SIG-M5 (cell line): ENCODE data around the gene SPIN4.
"Not testable (repeated sequence)": the region's sequence is repeated elsewhere in the genome, so short reads cannot be mapped to it uniquely, and the experiment has no call there.

Source experiments
- DNase-seq: peaks from one replicate; lab custom pipeline; 2025; lab: John Stamatoyannopoulos, UW

SPIN4 gene

DNA sequence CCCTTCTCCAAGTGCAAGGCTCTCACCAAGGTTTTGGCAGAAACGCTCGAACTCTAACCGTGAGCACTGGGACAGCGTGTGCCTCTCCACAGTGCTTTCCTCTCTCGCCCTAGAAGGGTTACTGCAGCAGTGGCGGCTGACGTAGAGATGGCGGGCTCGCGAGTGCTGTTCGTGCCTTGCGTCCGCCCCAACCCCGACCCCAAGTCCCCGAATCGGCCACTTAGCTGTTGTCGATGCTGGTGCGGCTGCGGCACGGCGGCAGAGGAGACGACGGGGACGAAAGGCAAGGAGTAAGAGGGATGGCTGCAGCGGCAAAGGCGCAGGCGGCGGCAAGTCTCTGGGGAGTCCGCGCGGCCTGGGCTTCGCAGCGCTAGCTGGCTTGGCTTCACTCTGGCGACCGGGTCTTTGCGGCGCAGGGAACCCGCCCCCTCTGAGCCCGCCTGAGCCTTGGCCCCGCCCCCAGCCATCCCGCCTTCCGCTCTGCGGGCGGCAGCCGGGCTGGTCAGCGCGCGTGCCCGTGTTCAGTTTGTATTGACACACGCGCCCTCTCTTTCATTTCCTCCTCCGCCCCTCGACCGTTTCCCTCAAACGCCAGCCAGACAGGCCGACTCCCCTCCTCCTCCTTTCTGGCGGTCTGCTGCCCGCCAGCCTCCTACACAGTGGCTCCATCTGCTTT is at the start of gene SPIN4:
Gene SPIN4 (minus strand): TSS at position 392 of the 676 bp plus-strand sequence. CDS start 513 bp downstream, outside the sequence.
- no peak for DNase-seq

DNA sequence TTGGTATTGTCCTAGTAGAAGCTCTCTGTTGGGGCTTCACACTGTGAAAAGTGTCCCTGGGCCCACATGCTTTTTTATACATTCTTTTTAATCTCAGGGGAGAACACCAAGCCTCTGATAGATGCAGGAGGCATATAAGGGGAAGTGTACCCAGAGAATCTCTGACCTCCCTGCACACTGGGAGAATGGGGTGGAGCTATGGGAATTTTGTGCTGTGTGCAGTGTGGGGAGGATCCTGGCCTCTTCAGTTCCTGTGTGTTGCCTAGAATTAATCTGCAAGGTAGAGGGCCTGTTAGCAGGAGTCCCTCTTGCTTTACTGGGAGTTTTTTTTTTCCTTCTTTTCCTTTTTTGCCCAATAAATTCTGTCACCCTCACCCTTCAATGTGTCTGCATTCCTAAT is 49.2 kb upstream of the SPIN4 start:
- DNase-seq = no peak

- no peak for DNase-seq
Observed at GRCh38 chrX:63394872-63395271, 43.7 kb upstream of the SPIN4 start.

DNA sequence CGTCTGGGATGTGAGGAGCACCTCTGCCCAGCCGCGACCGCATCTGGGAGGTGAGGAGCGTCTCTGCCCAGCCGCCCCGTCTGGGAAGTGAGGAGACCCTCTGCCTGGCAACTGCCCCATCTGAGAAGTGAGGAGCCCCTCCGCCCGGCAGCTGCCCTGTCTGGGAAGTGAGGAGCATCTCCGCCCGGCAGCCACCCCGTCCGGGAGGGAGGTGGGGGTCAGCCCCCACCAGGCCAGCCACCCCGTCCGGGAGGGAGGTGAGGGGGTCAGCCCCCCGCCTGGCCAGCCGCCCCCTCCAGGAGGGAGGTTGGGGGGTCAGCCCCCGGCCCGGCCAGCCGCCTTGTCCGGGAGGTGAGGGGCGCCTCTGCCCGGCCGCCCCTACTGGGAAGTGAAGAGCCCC is 42.0 kb upstream of the SPIN4 start:
- not testable (repeated sequence) for DNase-seq

- no peak for DNase-seq
Observed at GRCh38 chrX:63387411-63387810, 36.3 kb upstream of the SPIN4 start.

GRCh38 chrX:63384263-63384662 is 33.1 kb upstream of the SPIN4 start:
- not testable (repeated sequence) for DNase-seq

DNA sequence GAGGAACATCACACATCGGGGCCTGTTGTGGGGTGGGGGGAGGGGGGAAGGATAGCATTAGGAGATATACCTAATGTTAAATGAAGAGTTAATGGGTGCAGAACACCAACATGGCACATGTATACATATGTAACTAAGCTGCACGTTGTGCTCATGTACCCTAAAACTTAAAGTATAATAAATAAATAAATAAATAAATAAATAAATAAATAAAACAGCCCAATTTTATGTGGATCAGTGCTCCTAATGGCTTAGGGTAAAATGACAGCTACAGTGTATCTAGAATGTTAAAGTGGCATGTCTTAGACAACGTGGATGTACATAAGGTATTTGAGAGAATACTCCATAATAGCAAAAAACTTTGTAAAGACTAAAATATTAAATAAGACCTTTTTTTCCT is 21.9 kb upstream of the SPIN4 start:
- not testable (repeated sequence) for DNase-seq

DNA sequence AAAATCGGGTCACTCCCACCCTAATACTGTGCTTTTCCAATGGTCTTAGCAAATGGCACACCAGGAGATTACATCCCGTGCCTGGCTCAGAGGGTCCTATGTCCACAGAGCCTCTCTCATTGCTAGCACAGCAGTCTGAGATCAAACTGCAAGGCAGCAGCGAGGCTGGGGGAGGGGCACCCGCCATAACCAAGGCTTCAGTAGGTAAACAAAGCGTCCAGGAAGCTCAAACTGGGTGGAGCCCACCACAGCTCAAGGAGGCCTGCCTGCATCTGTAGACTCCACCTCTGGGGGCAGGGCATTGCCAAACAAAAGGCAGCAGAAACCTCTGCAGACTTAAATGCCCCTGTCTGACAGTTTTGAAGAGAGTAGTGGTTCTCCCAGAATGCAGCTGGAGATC is 16.6 kb upstream of the SPIN4 start:
- DNase-seq = not testable (repeated sequence)

- DNase-seq = no peak
Observed at GRCh38 chrX:63363788-63364187, 12.7 kb upstream of the SPIN4 start.

DNA sequence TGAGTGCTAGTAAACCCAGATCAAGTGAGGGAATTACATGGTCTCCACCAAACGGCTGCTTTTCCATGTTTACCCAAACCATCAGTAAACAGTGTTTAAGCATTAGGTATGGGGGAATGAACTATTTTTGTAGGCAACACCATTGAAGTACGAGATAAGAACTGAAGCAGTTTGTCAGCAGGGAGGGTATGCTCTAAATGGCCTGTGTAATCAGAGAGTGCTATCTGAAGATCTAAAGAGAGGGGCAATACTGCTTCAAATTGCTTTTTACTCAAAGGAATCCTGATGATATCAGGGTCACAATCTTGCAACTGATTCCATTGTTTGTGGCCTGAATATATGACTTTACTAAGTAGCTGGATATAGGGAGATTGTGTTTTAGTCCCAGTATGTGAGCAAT is 10.4 kb upstream of the SPIN4 start:
- DNase-seq = no peak

- no peak for DNase-seq
Observed at GRCh38 chrX:63354484-63354883, 3.4 kb upstream of the SPIN4 start.

- no peak for DNase-seq
Observed at GRCh38 chrX:63350465-63350877, 661 bp downstream of the SPIN4 start.

GRCh38 chrX:63349307-63349706 is 1.8 kb downstream of the SPIN4 start:
- DNase-seq = no peak

DNA sequence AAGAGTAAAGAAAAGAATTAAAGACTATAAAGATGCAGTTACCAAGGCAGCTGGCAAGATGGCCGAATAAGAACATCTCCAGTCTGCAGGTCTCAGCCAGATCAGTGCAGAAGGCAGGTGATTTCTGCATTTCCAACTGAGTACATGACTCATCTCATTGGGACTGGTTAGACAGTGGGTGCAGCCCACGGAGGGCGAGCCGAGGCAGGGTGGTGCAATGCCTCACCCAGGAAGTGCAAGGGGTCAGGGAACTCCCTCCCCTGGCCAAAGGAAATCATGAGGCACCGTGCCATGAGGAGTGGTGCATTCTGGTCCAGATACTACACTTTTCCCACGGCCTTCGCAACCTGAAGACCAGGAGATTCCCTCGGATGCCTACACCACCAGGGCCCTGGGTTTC is 20.5 kb downstream of the SPIN4 start:
- DNase-seq = no peak

DNA sequence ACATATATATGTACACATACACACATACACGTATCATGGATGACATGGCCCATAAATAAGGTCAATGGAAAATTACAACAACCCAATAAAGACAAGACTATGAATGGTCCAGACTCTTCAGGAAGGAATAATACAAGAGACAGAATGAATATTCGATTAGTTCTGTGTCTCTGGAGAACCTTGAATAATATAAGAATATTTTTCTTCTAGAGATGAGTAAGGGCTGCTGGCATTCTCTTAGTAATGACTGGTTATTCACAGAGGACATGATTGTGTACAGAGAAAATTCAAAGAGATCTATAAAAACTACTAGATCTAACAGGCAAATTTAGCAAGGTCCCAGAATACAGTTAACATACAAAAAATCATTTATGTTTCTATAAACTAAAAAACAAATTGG is 23.3 kb downstream of the SPIN4 start:
- DNase-seq = no peak

- no peak for DNase-seq
Observed at GRCh38 chrX:63299596-63299995, 51.5 kb downstream of the SPIN4 start.
